Astrocyte of the hippocampus (primary cell): ENCODE measurements around the gene ARL6IP4.

Experiments
- DNase-seq: peaks from one replicate; pipeline ENCODE4 v3.0.0; 2011; ENCODE audit warnings: low read depth, low spot score

The ARL6IP4 gene

DNA sequence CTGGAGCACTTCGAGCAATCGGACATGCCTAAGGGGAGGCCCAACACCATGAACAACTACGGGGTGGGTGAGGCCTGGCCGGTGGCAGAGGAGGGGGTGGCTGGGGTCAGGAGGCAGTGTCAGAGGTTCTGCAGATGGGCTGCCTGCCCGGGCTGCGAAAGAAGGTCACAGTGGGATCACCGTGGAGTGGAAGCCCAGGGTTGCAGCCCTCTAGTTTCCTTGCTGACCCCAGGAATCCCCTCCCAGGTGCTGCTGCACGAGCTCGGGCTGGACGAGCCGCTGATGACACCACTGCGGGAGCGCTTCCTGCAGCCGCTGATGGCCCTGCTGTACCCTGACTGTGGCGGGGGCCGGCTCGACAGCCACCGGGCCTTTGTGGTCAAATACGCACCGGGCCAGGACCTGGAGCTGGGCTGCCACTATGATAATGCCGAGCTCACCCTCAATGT, 1.9 kb upstream of the ARL6IP4 start:
- DNase-seq: no peak

DNA sequence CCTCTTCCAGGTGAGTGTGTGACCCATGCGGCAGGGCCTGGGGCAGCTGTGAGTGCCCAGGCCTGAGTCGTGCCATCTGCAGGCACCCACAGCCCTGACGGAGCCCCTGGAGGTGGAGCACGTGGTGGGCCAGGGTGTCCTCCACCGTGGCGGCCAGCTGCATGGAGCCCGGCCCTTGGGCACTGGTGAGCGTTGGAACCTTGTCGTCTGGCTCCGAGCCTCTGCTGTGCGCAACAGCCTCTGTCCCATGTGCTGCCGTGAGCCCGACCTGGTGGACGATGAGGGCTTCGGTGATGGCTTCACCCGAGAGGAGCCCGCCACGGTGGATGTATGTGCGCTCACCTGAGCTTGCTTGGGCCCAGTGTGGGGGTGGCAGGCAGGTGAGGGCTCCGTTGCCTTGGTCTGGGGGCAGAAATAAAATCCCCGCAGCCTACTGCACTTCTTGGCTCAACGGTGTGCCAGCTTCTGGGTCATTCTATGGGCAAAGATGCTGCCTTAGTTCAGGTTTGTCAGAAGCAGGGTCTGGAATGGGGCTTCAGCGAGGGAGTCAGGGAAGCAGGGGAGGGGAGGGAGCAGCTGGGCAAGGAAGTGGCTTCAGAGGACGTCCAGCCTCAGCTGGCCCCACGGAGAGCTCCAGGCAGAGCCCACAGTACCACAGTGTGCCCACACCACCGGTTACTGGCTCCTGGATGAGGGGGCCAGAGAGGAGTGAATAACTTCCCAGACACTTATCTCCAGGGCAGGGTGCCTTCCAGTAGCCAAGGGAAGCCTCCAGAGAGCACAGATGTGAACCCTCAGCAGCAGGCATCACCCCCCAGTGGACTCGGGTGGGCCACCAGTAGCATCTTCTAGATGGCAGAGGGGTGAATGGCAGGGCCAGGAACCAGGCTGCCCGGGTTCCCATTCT, 1.2 kb upstream of the ARL6IP4 start:
- no peak for DNase-seq

DNA sequence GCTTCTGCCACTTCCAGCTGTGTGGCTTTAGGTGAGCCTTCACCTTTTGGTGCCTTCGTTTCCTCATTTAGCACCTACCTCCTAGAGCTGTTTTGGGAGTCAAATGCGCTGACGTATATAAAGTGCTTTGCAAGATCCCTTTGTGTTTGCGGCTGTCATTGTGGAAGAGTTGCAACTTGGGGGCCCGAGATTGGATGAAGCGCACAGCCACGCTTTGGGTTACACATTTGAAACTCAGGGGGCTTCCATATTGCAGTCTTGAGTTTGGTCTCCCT, 636 bp upstream of the ARL6IP4 start:
- DNase-seq: no peak

DNA sequence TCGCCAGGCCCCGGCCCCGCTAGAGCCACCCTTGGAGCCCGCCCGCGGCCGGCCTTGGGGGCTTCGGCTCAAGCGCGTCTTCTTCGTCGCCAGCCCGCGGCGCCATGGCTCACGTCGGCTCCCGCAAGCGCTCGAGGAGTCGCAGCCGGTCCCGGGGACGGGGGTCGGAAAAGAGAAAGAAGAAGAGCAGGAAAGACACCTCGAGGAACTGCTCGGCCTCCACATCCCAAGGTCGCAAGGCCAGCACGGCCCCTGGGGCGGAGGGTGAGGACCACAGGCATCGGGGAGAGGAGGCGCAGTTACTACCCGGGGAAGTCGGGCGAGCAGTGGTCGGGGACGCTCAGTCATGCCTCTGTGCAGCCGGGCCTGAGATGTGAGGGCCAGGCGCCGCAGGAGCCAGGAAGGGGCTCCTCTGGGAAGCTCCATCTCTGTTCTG, 573 bp downstream of the ARL6IP4 start:
- DNase-seq: peak; percentile 65

DNA sequence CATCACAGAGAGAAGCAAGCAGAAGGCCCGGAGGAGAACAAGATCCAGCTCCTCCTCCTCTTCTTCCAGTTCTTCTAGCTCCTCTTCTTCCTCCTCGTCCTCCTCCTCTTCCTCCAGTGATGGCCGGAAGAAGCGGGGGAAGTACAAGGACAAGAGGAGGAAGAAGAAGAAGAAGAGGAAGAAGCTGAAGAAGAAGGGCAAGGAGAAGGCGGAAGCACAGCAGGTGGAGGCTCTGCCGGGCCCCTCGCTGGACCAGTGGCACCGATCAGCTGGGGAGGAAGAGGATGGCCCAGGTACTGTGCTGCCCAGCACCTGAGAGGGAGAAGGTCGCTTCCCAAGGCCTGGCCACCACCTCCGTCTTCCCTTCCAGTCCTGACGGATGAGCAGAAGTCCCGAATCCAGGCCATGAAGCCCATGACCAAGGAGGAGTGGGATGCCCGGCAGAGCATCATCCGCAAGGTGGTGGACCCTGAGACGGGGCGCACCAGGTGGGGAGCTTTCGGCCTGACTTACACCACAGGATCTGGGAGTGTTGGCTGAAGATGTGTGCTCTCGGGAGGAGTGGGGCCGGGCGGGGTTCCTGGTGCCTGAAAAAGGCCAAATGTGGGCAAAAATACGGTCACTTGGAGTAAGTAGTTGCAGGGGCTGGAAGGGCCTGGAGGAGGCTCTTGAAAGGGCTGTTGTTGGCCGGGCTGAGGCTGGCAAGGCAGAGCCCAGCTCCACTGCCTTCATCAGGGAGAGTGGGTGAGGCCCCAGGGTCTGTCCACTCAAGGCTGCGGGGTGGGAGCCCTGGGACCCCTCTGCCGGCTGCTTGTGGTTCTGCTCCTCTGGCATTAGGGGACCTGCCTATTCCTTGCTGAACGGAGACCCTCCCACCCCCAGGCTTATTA, 1.4 kb downstream of the ARL6IP4 start:
- DNase-seq: no peak

DNA sequence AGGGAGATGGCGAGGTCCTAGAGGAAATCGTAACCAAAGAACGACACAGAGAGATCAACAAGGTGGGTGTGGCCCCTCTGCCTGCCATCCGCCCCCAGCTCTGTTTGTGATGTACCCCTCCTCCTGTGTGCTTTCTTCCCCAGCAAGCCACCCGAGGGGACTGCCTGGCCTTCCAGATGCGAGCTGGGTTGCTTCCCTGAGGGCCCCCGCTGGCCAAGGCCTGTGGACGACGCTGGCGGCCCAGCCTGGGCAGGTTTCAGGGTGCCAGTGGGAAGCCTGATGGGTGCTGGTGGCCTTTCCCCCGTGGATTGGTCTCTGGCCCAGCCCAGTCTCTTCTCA, 2.0 kb downstream of the ARL6IP4 start:
- DNase-seq: no peak

DNA sequence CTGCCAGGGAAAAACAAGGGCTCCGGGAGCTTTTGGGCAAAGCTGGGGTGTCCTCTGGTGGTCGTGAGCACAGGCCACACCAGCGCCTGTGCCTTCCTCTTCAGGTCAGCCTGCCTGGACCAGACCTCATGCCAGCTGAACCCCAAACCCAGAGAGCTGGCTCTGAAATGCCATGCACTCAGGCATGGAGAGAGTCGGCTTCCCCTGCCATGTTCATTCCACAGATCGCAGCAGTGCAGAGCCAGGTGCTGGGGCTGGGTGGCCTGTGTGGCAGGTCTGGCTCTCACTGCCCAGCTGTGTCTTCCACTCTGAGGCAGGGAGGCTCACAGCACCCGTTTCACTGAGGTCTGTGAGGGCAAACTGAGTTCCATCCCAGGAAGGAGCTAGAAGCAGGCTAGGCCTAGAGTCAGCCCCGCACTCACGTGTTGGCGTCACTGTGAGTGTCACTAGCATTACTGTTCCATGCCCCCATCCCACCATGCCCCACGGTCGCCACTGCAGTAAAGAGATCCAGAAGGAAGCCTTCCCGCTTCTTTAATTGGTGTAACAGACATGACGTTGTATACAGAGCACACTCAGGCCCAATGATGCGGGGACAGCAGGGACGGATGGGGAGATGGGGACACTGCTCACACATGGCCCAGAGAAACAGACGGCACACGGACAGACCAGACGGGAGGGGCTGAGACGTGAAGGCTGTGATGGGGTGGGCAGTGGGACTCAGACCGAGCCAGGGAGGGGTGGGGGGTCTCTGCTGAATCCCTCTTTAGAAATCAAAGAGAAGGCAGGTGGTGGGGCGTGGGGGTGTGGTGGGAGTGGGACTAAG, 2.7 kb downstream of the ARL6IP4 start:
- no peak for DNase-seq

DNA sequence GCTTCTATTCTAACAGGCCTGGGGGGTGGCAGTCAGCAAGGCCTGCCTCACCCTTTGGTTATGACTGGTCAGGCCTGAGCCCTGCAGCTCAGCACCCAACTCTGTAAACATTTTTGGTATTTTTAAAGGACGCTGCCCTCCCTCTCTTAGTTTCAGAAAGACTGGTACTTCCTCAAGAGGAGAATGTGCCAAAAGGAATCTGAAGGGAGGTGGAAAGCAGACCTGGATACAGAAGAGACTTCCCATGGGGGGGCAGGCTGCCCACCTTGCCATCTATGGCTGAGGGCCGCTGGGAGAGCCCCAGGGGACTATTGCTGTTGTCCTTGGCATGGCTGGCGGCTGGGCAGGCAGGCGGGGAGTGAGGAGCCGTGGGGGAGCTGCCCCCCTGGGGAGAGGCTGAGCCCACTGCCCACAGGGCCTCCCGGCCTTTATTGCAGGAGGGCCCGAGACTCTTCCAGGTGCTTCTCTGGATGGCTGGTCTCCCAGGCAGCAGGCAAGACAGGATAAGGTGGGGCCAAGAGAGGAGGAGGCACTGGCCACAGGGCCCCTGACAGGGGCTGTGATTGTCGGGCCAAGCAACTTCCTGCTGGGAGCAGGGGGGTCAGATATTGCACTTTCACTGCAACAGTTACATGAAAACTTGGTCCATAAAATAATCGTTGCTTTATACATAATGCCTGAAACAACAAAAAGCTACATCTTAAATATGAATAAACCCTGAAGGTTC, 3.5 kb downstream of the ARL6IP4 start:
- DNase-seq: no peak

DNA sequence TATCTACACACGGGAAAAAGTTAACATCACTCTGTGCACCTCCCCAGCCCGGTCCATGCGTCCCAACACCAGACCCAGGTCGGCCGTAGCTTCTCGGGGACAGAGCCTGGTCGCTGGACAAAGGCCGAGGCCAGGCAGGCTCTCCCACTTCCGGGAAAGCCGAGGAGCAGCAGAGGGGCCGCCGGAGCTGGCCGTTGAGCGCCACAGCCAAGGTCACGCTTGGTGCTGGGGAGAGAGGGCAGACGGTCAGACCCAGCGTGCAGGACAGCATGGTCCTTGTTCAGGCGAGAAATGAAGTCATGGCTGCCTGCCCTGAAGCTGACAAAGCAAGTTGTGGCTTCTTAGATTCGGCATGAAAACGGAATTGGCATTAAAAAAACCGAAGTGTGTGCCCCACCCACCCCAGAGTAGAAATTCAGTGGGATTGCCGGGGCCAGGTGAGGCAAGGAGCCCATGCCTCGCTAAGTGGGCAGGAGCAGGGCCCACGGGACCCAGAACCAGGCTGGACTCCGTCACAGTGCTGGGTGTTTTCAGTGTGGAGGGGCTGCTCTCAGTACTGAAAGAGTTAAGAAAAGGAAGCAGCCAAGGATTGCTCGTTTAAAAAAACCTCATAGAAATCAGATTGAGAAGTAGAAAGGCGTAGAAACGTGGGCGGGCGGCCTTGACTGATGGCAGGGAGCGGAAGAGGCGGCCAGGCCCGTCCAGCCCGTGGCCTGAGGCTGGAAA, 4.3 kb downstream of the ARL6IP4 start:
- DNase-seq: no peak

DNA sequence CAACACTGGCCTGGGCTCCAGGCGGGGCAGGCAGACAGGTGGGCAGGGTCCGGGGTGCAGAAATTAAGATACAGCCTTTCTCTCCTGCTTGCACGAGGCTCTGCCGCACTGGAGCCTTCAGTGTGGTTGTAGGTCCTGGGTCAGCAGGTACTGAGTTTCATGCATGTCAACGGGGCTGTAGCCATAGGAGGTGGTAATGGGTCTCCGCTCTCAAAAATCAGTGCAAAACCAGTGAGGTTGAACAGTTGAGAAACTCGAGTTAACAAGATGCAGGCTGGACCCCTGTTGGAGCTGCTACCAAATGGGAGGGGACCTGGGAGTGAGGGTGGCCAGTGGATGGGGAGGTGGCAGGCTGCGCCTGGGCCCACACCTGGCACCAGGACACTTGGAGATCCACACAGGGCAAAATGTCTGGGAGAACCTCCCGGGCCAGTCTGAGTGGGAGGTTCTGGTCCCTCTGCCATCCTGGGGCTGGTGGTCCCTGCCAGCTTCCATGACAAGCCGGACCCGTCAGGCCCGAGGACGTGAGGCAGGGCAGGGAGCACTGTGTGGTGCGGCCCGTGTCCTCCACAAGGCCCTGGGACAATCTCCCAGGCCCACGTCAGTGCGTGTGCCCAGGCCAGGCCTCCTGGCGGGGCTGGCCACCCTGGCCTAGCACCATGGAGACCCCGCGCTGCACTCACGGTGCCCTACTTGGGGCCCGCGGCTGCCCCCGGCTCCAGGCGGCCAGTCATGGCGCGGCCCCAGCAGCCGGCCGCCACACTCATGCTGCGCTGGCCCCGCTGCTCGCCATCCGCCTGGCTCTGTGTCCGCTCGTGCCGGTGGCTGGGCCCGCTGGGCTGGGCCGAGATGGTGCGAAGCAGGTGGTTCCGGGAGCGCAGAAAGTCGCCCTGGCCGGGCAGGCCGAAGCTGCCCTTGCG, 5.1 kb downstream of the ARL6IP4 start:
- DNase-seq: no peak

DNA sequence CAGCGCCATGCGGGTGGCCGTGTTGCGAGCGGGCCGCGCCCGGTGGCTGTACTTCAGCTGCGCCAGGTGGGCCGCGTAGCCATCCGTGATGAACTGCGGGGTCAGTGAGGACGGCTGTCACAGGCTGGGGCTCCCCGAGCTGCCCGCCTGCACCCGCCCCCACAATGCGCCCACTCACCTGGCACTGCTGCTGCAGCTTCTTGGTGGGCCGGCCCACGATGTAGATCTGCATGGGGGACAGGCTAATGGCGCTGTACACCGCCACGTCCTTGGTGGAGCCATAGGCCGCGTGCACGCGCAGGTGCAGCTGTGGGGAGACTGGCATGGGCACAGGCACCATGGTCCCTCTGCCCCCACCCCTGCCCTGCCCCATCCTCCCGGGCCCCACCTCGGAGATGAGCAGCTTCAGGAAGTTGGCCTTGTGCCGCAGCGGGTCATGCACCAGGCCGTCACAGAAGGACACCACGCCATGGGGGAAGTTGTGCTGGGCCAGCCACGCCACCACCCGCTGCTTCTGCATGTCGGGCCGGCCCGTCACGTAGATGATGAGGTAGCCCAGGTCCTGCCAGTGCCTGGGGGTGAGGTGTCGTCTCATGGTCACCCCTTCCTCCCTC, 5.9 kb downstream of the ARL6IP4 start:
- no peak for DNase-seq

DNA sequence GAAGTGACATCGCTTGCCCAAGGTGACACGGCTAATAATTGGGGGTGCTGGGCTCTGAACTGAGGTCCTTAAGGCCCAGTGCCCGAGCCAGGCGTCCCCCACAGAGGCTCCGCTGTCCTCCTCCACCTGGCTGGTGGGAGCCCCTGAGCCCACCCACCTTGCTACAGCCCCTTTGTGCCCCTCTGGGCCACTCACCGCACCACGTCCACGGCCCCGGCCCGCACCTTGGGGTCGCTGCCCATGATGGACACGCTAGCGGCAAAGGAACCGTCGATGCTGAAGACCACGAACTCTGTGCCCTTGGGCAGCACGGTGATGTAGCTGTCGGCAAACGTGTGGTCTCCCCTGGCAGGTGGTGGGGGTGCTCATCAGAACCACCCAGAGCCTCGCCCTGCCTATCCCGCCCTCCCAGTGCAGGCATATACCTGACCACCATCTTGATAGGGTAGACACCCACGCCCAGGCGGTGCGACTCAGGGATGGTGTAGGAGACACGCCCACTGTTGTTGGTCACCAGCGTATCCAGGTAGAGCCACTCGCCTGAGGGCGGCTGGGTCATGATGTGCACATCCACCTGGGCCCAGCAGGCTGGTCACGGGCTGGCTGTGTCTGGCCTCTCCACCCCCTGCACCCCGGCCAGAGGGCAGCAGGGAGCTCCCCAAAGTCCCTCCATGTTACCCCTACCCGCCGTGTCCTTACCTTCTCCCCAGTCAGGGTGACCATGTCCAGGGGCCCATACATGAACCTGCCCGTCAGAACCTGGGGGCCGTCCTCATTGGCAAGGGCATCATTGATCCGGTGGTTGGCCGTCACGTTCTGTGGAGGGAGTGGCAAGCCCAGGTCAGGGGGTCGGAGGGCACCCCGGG, 6.8 kb downstream of the ARL6IP4 start:
- DNase-seq: no peak

DNA sequence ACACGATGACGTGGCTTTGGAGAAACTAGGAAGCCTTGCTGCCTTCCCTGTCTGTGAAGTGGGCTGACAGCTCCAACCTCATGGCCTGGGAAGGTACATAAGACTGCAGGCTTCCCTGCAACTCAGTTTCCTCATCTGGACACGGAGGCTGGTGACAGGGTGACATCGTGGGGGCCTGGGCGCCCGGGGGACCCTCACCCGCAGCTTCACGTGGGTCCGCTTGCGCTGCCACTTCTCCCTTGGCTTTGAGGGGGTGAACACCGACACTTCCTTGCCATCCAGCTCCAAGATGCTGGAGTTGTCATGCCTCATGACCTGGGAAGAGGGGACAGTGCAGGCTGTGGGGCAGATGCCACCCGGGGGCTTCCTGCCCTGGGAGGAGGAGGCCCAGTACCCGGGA, 7.6 kb downstream of the ARL6IP4 start:
- no peak for DNase-seq

DNA sequence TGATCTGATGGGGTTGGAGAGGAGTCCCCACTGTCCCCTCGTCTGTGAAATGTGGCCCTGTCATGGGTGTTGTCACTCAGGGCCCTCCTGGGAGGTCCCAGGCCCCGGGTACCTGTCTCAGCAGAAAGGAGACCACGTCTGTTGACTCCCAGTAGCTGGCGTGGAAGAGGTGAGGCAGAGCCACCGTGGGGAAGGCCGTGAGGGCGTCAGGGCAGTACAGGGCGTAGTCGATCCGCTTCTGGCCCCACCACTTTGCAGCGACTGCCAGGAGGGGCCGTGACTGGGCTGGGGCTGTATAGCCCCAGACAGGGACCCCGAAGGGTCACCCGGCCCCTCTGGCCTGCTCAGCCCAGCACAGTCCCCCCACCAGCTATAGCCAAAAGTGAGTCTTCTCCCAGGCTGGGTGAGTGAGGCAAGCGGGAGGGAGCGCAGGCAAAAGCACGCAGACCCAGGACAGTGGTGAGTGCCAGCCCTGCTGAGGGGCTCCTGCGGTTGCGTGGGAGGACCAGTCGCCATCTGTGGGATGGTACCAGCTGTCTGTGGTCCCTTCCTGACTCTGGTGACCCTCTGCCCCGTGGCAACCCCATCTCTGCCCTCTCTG, 8.2 kb downstream of the ARL6IP4 start:
- DNase-seq: no peak

DNA sequence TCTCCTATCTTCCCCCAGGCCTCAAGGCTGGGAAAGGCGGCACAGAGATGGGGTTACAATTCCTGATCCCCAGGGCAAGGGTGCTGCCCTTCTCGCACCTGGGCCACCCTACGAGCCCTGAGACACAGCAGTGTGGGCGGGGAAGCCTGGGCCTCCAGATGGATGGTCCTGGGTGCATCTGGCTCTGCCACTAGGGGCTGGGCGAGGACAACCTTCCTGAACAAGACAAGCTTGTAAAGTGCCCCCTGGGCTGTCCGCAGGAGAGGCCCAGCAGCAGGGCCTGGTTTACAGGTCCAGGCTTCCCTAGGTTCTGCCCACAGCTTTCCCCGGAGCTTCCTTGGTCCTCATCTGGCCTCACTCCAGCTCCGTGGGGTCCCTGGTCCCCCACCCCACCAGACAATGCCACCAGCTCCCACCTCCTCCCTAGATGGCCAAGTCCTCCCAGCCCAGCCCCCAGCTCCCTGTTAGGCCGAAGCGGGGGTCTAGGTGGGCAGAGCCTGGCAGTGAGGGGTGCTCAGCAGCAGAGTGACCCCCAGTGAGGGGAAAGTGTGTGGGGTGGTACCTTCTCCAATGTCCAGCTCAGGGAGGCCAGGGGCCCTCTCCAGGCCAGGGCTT, 8.9 kb downstream of the ARL6IP4 start:
- DNase-seq: no peak

DNA sequence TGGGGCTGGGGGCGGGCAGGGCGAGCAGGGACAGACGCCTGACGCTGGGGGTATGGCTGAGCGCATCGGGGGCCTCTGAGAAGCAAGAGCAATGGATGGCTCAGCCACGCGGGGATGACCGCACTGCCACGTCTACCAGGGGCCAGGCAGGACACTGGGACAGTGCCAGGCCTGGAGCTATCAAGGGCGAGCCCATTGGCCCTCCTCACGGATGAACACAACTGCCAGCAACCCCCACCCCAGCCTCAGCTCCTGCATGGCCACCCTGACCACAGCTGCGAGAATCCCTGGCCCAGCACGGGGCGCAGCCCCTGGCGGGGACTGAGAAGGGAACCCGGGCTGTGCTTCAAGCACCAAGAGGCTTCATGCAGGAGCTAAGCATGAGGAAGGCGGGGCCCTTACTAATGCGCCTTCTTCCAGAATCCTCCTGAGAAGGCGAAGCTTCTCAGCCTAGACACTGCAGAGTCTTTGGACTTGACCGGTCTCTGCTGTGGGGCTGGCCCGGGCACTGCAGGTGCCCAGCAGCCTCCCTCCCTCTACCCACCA, 9.5 kb downstream of the ARL6IP4 start:
- no peak for DNase-seq

DNA sequence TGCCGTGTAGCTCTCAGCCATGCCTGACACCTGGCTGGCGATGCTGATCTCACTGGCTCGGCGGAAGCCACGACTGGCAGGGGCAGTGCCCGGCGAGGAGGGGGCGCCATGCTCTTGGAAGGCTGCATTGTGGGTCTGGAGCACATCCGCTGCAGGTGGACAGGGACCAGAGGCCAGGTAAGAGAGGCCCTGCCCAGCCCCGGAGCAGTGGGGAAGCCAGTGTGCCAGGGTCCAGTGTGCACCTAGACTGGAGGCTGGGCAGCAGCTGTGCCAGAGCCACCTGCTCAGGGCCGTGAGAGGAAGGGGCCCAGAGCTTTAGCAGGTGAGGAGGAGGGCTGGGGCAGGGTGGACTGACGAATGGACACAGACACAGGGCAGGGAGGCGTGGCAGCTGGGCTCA, 10.1 kb downstream of the ARL6IP4 start:
- no peak for DNase-seq
